GM12878 (cell line): Measurements from ENCODE around the gene SGO1. TPM values are rescaled to one million over a fixed set of nuclear protein-coding genes. Genes with fewer than 3 reads are reported as not detected.

Source experiments
- CHD4 ChIP-seq: fragments of 200-600 bp; sonication (generic); IDR thresholded peaks from 2 replicates; pipeline ENCODE4 v1.6.1; 2016; ENCODE audit warnings: mild to moderate bottlenecking
- EGR1 ChIP-seq, 2 experiments: IDR thresholded peaks; 1 replicate in 1 of 2; 2 replicates in 1 of 2; pipeline ENCODE4 v1.6.1; 2011 to 2012; ENCODE audit warnings: low read depth in 2 of 2, low read length in 2 of 2, borderline replicate concordance in 1 of 2, mild to moderate bottlenecking in 1 of 2, moderate library complexity in 1 of 2
- EP300 ChIP-seq, 2 experiments: fragments of 150-350 bp in 1 of 2; IDR thresholded peaks; 2 replicates each; pipeline ENCODE4 v1.6.1; 2011 to 2012; ENCODE audit warnings: low read depth in 2 of 2, low read length in 2 of 2, borderline replicate concordance in 1 of 2, improper control_type of control experiment in 1 of 2, inconsistent platforms in 1 of 2; ENCODE audit not compliant: control insufficient read depth in 1 of 2
- EZH2 ChIP-seq: IDR thresholded peaks from 2 replicates; pipeline ENCODE4 v1.6.1; 2012; ENCODE audit warnings: low read depth, mild to moderate bottlenecking, control low read depth, inconsistent platforms, low read length, borderline replicate concordance; ENCODE audit not compliant: control insufficient read depth
- IRF3 ChIP-seq: fragments of 450-650 bp; IDR thresholded peaks from 2 replicates; pipeline ENCODE4 v1.6.1; 2014; ENCODE audit warnings: mild to moderate bottlenecking
- MLLT1 ChIP-seq: fragments of 450-650 bp; IDR thresholded peaks from 2 replicates; pipeline ENCODE4 v1.6.1; 2016; ENCODE audit warnings: mild to moderate bottlenecking
- NFIC ChIP-seq: IDR thresholded peaks from 2 replicates; pipeline ENCODE4 v1.6.1; 2012; ENCODE audit warnings: low read depth, mild to moderate bottlenecking, inconsistent platforms, low read length, moderate library complexity
- PKNOX1 ChIP-seq: fragments of 450-650 bp; IDR thresholded peaks from 2 replicates; pipeline ENCODE4 v1.6.1; 2016; ENCODE audit warnings: mild to moderate bottlenecking
- PML ChIP-seq: IDR thresholded peaks from 2 replicates; pipeline ENCODE4 v1.6.1; 2012; ENCODE audit warnings: low read length, inconsistent platforms
- POLR2AphosphoS5 ChIP-seq: IDR thresholded peaks from 2 replicates; pipeline ENCODE4 v1.6.1; 2011; ENCODE audit warnings: mild to moderate bottlenecking, low read length, inconsistent platforms
- PRDM15 ChIP-seq: fragments of 450-650 bp; formaldehyde crosslinking; IDR thresholded peaks from 2 replicates; pipeline ENCODE4 v1.4.0; 2020; ENCODE audit warnings: mild to moderate bottlenecking, moderate library complexity
- RCOR1 ChIP-seq: conservative IDR thresholded peaks from 2 replicates; pipeline ENCODE4 v1.6.1; 2012; ENCODE audit warnings: low read depth, low read length, improper control_type of control experiment
- SMAD1 ChIP-seq: fragments of 450-650 bp; IDR thresholded peaks from 2 replicates; pipeline ENCODE4 v1.6.1; 2018; ENCODE audit warnings: mild to moderate bottlenecking, low read depth; ENCODE audit not compliant: partially characterized antibody
- SREBF1 ChIP-seq: IDR thresholded peaks from 2 replicates; pipeline ENCODE4 v1.6.1; 2012; ENCODE audit warnings: mild to moderate bottlenecking, low read length
- TBL1XR1 ChIP-seq: IDR thresholded peaks from 2 replicates; pipeline ENCODE4 v1.6.1; 2012; ENCODE audit warnings: low read depth, low read length, improper control_type of control experiment
- TCF12 ChIP-seq: IDR thresholded peaks from 2 replicates; pipeline ENCODE4 v1.6.1; 2011; ENCODE audit warnings: low read depth, mild to moderate bottlenecking, low read length
- ZBTB4 ChIP-seq: fragments of 450-650 bp; formaldehyde crosslinking; IDR thresholded peaks from 2 replicates; pipeline ENCODE4 v1.4.0; 2022; ENCODE audit warnings: mild to moderate bottlenecking, moderate library complexity
- ZNF207 ChIP-seq: fragments of 450-650 bp; IDR thresholded peaks from 2 replicates; pipeline ENCODE4 v1.6.1; 2014; ENCODE audit warnings: antibody characterized with exemption, mild to moderate bottlenecking, borderline replicate concordance
- ZNF622 ChIP-seq: fragments of 450-650 bp; IDR thresholded peaks from 2 replicates; pipeline ENCODE4 v1.6.1; 2017; ENCODE audit warnings: mild to moderate bottlenecking, inconsistent platforms
- ZSCAN29 ChIP-seq: fragments of 450-650 bp; IDR thresholded peaks from 2 replicates; pipeline ENCODE4 v1.6.1; 2017; ENCODE audit warnings: mild to moderate bottlenecking, moderate library complexity
- polyA plus RNA-seq, 11 experiments: library from polyadenylated mRNA; depleted of rRNA in 4 of 11; unstranded in 6 of 11; stranded (reverse) in 5 of 11; fragments of >200 nt; fragmentation: Nextera tagmentation in 4 of 11; fragmentation: Illumina TruSeq in 1 of 11; extraction: Ambion mirVana in 4 of 11; extraction: Trizol in 1 of 11; gene quantifications; 1 replicate in 1 of 11; 2 replicates in 10 of 11; pipeline versions ENCODE4 v1.2.1 to v1.2.3, GENCODE V29; 2011 to 2016; ENCODE audit warnings: inconsistent platforms in 2 of 11, missing spikeins in 2 of 11, low read depth in 1 of 11
- total RNA-seq, 4 experiments: library from RNA; depleted of rRNA in 3 of 4; stranded (reverse); fragments of >200 nt in 3 of 4; fragmentation: Illumina TruSeq in 1 of 4; extraction: Trizol in 1 of 4; gene quantifications; 2 replicates each; pipeline versions ENCODE4 v1.2.1 to v1.2.3, GENCODE V29; 2013 to 2021

SGO1 gene
- total and polyA plus RNA-seq, 10 of the 15 experiments (the other 5 are each of a cell fraction or from before 2014, with no cell fraction given) = 10.9 to 46.2 (median 17.6) TPM

GRCh38 chr3:20125897-20126296 lies 60.1 kb downstream of the SGO1 start (continued):
- TF ChIP-seq EZH2 (no peak), EP300 (IDR thresholded peaks at IDR 0.05; ENCODE audit: borderline replicate concordance in 1 of 2, control insufficient read depth in 1 of 2, low read depth in 2 of 2, low read length in 2 of 2) (peak; percentile 56 to 71; a peak in 2 of 4 replicates), ZSCAN29 (no peak), CHD4 (no peak), POLR2AphosphoS5 (no peak), PKNOX1 (no peak; the same call in 1 of the 2 replicates), SMAD1 (no peak), NFIC (peak; percentile 87), ZNF207 (no peak), EGR1 (IDR thresholded peaks at IDR 0.05; ENCODE audit: borderline replicate concordance in 1 of 2, low read depth in 2 of 2, low read length in 2 of 2) (no peak), MLLT1 (0 out of 2 replicates have a peak, but pooled peaks have one; percentile 26), IRF3 (no peak), ZBTB4 (no peak), PRDM15 (CRISPR knock-in tag) (no peak), TBL1XR1 (no peak), TCF12 (peak; percentile 76; the same call in 1 of the 2 replicates), RCOR1 (no peak), ZNF622 (no peak), PML (no peak), SREBF1 (no peak)
